HUES48 (cell line): ENCODE results near the gene STAG1.

Source experiments
- H3K27ac ChIP-seq: one replicate; pipeline ENCODE4 v1.7.0; 2013; ENCODE audit warnings: low read depth, low read length, inconsistent platforms
- H3K27me3 ChIP-seq: 2 replicates; pipeline ENCODE4 v1.6.1; 2013; ENCODE audit warnings: mild to moderate bottlenecking, low read length; ENCODE audit not compliant: control insufficient read depth, insufficient read depth
- H3K36me3 ChIP-seq: 2 replicates; pipeline ENCODE4 v1.6.1; 2013; ENCODE audit warnings: low read length; ENCODE audit not compliant: control insufficient read depth, insufficient read depth
- H3K4me1 ChIP-seq: 2 replicates; pipeline ENCODE4 v1.6.1; 2013; ENCODE audit warnings: mild to moderate bottlenecking, low read length; ENCODE audit not compliant: control insufficient read depth, insufficient read depth
- H3K4me3 ChIP-seq: 2 replicates; pipeline ENCODE4 v1.5.1; 2013; ENCODE audit warnings: mild to moderate bottlenecking, low read depth, low read length
- H3K9ac ChIP-seq: 2 replicates; pipeline ENCODE4 v1.6.1; 2013; ENCODE audit warnings: mild to moderate bottlenecking, low read depth, low read length, moderate library complexity
- H3K9me3 ChIP-seq: 2 replicates; pipeline ENCODE4 v1.6.1; 2013; ENCODE audit warnings: low read length; ENCODE audit not compliant: control insufficient read depth, insufficient read depth

STAG1 gene

DNA sequence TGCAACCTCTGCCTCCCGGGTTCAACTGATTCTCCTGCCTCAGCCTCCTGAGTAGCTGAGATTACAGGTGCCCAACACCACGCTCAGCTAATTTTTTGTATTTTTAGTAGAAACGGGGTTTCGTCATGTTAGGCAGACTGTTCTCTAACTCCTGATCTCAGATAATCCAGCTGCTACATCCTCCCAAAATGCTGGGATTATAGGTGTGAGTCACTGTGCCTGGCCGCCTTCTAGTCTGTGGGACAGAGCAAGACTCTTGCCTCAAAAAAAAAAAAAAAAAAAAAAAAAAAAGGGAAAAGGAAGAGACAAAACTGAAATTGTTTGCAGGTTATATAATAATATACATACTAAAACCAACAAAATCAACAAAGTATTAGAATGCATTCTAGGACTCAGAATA is 286.9 kb downstream of the STAG1 start:
- Histone ChIP-seq H3K4me1 (no peaks in the 10 kb centered on the region), H3K4me3 (no peak overlapping the region), H3K9me3 (no peaks in the 10 kb centered on the region), H3K27me3 (no peaks in the 10 kb centered on the region), H3K36me3 (0 out of 2 replicates have a peak, but pooled peaks cover 5% of the 10 kb centered on the region), H3K9ac (no peak overlapping the region), H3K27ac (no peak overlapping the region)

DNA sequence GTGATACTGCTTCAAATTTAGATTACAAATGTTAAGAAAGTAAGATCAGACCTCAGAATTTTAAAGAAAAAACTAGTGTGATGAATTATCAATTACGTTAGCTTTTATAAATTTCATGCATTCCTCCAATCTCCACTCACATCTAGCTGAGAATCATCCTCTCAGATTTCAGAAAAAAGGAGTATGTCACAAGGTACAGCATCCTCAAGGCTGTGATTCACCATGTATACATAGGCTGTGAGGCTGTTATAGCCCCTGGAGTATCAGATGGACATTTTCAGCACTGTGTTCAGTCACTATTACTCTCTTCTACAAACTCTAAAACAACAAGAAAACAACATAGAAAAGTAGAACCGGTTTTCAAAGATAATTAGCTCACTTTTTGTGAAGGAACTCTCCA is 287.7 kb downstream of the STAG1 start:
- Histone ChIP-seq H3K4me1 (no peaks in the 10 kb centered on the region), H3K4me3 (no peak overlapping the region), H3K27ac (no peak overlapping the region), H3K27me3 (no peaks in the 10 kb centered on the region), H3K9ac (no peak overlapping the region), H3K9me3 (no peaks in the 10 kb centered on the region), H3K36me3 (0 out of 2 replicates have a peak, but pooled peaks cover 5% of the 10 kb centered on the region)

- no peaks in the 10 kb centered on the region for H3K4me1 ChIP-seq
- H3K36me3 ChIP-seq: 0 out of 2 replicates have a peak, but pooled peaks cover 5% of the 10 kb centered on the region
- H3K4me3 ChIP-seq: no peak overlapping the region
- H3K27me3 ChIP-seq: no peaks in the 10 kb centered on the region
- H3K9me3 ChIP-seq: peaks cover 6% of the 10 kb centered on the region
- H3K27ac ChIP-seq: no peak overlapping the region
- no peak overlapping the region for H3K9ac ChIP-seq
Measured at GRCh38 chr3:136463170-136463569, 289.0 kb downstream of the STAG1 start.

- Histone ChIP-seq H3K9ac (no peak overlapping the region), H3K4me3 (no peak overlapping the region), H3K36me3 (0 out of 2 replicates have a peak, but pooled peaks cover 9% of the 10 kb centered on the region), H3K27ac (no peak overlapping the region), H3K4me1 (no peaks in the 10 kb centered on the region), H3K27me3 (no peaks in the 10 kb centered on the region), H3K9me3 (peaks cover 32% of the 10 kb centered on the region)
Measured at GRCh38 chr3:136457793-136458192, 294.4 kb downstream of the STAG1 start.

DNA sequence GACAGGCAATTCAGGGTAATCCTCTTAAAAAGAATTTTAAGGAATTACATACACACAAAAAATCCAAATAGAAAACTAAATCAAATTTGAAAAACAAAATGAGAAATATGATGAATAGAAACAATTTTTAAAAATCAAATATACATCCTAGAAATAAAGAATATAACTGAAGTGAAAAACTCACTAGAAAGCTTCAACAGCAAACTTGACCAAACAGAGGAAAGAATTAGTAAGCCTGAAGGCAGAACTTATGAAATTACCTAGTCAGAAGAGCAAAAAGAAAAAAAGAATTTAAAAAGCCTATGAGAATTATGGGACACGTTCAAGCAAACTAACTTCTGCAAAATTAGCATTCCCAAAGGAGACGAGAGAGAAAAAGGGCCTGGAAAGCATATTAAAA is 296.0 kb downstream of the STAG1 start:
- Histone ChIP-seq H3K9ac (no peak overlapping the region), H3K27ac (no peak overlapping the region), H3K4me3 (no peak overlapping the region), H3K27me3 (no peaks in the 10 kb centered on the region), H3K36me3 (0 out of 2 replicates have a peak, but pooled peaks cover 9% of the 10 kb centered on the region), H3K9me3 (peaks cover 32% of the 10 kb centered on the region), H3K4me1 (no peaks in the 10 kb centered on the region)

GRCh38 chr3:136444581-136444980 is 307.6 kb downstream of the STAG1 start:
- H3K36me3 ChIP-seq: peaks cover 18% of the 10 kb centered on the region
- no peak overlapping the region for H3K27ac ChIP-seq
- H3K9ac ChIP-seq: no peak overlapping the region
- H3K27me3 ChIP-seq: no peaks in the 10 kb centered on the region
- H3K4me1 ChIP-seq: no peaks in the 10 kb centered on the region
- no peak overlapping the region for H3K4me3 ChIP-seq
- H3K9me3 ChIP-seq: no peaks in the 10 kb centered on the region

DNA sequence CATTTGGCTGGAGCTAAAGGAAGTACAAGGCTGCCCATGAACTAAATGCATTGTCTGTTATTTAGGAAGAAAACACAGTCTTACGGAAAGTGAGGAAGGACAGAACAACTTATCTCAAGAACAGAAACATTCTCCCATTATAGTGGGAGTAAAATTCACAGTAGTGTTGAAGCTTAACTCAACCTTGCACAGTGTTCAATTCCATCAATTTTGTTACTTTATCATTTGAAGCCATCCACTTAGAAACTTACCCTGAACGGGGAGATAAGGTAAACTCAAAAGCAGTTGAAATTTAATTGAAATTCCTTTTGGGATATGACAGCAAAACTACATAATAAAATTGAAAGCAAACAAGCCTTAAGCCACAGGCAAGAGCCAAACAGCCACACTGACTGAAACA is 315.1 kb downstream of the STAG1 start:
- H3K4me3 ChIP-seq: no peak overlapping the region
- H3K4me1 ChIP-seq: no peaks in the 10 kb centered on the region

DNA sequence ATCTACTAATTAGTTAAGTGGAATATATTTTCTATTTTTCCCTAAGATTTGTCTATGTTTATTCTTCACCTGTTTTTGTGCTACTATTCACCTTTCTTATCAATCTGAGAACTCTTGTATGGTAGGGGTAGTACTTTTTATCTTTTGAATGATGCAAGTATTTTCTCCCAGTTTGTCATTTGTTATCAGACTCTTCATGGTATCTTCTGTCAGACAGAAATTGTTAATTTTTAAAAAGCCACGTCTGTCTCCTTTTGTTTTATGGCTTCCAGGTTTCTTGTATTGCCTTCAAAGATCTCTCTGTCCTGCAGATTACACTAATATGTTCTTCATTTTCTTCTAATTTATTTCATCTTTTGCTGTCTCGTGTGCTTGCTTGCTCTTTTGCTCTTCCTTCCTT is 317.7 kb downstream of the STAG1 start:
- H3K4me3 ChIP-seq: no peak overlapping the region
- H3K27ac ChIP-seq: no peak overlapping the region
- no peaks in the 10 kb centered on the region for H3K36me3 ChIP-seq
- no peak overlapping the region for H3K9ac ChIP-seq
- H3K27me3 ChIP-seq: no peaks in the 10 kb centered on the region
- H3K4me1 ChIP-seq: no peaks in the 10 kb centered on the region
- H3K9me3 ChIP-seq: no peaks in the 10 kb centered on the region

More for the DNA sequence above, 315.1 kb downstream of the STAG1 start:
- no peak overlapping the region for H3K27ac ChIP-seq
- H3K9me3 ChIP-seq: no peaks in the 10 kb centered on the region
- H3K9ac ChIP-seq: no peak overlapping the region
- peaks cover 8% of the 10 kb centered on the region for H3K36me3 ChIP-seq
- no peaks in the 10 kb centered on the region for H3K27me3 ChIP-seq

DNA sequence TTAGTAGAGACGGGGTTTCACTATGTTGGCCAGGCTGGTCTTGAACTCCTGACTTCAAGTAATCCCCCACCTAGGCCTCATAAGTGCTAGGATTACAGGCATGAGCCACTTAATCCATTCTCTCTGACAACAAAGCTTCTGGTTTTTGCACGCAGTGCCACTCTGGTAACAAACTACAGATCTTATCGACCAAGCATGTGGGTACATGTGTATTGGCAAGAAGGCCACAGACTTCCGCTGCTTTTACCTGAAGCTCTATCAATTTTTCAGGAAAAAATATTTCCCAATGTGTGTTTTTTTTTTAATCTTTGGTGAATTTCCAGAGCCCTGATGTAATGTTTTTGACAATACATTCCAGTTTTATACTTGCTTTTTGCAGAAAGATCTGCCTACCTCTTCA is 319.5 kb downstream of the STAG1 start:
- no peaks in the 10 kb centered on the region for H3K4me1 ChIP-seq
- H3K9me3 ChIP-seq: no peaks in the 10 kb centered on the region
- H3K27me3 ChIP-seq: no peaks in the 10 kb centered on the region
- H3K36me3 ChIP-seq: no peaks in the 10 kb centered on the region
- no peak overlapping the region for H3K9ac ChIP-seq
- no peak overlapping the region for H3K27ac ChIP-seq
- no peak overlapping the region for H3K4me3 ChIP-seq

DNA sequence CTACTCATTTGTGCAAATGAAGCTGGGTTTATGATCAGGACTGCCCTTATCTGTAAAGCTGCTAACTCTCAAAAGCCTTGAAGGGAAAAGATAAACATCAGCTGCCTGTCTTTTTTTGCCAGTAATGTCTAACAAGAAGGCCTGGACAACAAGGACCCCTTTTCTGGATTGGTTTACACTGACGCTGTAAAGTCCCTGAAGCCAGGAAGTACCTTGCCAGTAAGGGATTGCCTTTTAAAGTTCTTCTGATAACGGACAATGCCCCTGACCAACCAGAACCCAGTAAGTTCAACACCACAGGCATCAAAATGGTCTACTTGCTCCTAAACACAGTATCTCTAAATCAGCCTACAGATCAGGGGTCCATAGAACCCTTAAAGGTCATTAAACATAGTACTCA is 324.0 kb downstream of the STAG1 start:
- H3K4me3 ChIP-seq: no peak overlapping the region
- H3K9ac ChIP-seq: no peak overlapping the region
- H3K36me3 ChIP-seq: no peaks in the 10 kb centered on the region
- no peaks in the 10 kb centered on the region for H3K4me1 ChIP-seq
- H3K27ac ChIP-seq: no peak overlapping the region
- H3K9me3 ChIP-seq: no peaks in the 10 kb centered on the region
- no peaks in the 10 kb centered on the region for H3K27me3 ChIP-seq

DNA sequence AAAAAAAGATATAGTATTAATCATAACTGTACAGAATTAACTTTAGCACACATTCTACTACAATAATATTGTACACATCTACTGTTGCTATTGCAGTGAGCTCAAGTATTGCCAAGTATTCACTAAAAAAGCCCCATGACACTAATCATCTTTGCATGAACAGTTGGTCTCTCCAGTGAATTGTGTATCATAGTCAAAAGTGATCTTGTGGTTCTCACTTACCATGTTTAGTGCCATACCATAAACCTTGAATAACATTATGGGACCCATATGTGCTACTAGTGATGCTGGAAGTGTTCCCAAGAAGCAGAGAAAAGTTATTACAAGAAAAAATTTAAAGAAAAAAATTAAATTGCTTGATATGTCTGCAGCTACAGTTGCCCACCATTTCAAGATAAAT is 324.9 kb downstream of the STAG1 start:
- Histone ChIP-seq H3K36me3 (peaks cover 6% of the 10 kb centered on the region; the same call in 1 of the 2 replicates), H3K9me3 (no peaks in the 10 kb centered on the region), H3K27me3 (no peaks in the 10 kb centered on the region), H3K27ac (no peak overlapping the region), H3K4me3 (no peak overlapping the region), H3K9ac (no peak overlapping the region), H3K4me1 (no peaks in the 10 kb centered on the region)

DNA sequence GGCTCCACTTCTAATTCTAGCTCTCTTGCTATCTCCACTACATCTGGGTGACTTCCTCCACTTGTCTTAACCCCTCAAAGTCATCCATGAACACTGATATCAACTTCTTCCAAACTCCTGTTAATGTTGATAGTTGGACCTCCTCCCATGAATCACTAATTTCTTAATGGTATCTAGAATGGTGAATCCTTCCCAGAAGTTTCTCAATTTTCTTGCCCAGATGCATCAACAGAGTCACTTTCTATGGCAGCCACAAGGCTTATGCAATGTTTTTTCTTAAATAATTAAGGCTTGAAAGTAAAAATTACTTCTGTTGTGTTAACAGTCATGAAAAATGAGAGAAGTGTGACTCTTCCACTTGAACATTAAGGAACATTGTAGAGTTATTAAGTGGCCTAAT is 337.7 kb downstream of the STAG1 start:
- Histone ChIP-seq H3K27me3 (no peaks in the 10 kb centered on the region), H3K36me3 (peaks cover 7% of the 10 kb centered on the region; the same call in 1 of the 2 replicates), H3K27ac (no peak overlapping the region), H3K4me3 (no peak overlapping the region), H3K9ac (no peak overlapping the region), H3K4me1 (no peaks in the 10 kb centered on the region), H3K9me3 (no peaks in the 10 kb centered on the region)
